ENCODE measurements around the gene G0S2.

G0S2 gene

GRCh38 chr1:209674957-209675564 lies at the start of gene G0S2:
TSS of gene G0S2 (plus strand) at chr1:209675412. CDS start at chr1:209675685, 273 bp downstream.
- DNase-seq (ENCODE audit: low read depth in 3 of 3, low spot score in 1 of 3): peak in 1 of 3 donors; percentile 6

- no peak for DNase-seq (ENCODE audit: low read depth in 3 of 3, low spot score in 1 of 3)
These were observed 49.4 kb upstream of the G0S2 start for GRCh38 chr1:209625791-209626285.

GRCh38 chr1:209626346-209627026 lies 48.7 kb upstream of the G0S2 start:
- DNase-seq (ENCODE audit: low read depth in 3 of 3, low spot score in 1 of 3): no peak

GRCh38 chr1:209627027-209627731 lies 48.0 kb upstream of the G0S2 start:
- no peak for DNase-seq (ENCODE audit: low read depth in 3 of 3, low spot score in 1 of 3)

GRCh38 chr1:209627732-209628196 lies 47.4 kb upstream of the G0S2 start:
- peak; percentile 30 to 85 (median 50) for DNase-seq (ENCODE audit: low read depth in 3 of 3, low spot score in 1 of 3)

- no peak for DNase-seq (ENCODE audit: low read depth in 3 of 3, low spot score in 1 of 3)
These were observed 46.5 kb upstream of the G0S2 start for GRCh38 chr1:209628618-209629299.

- DNase-seq (ENCODE audit: low read depth in 3 of 3, low spot score in 1 of 3): no peak
These were observed 45.4 kb upstream of the G0S2 start for GRCh38 chr1:209629621-209630382.

- no peak for DNase-seq (ENCODE audit: low read depth in 3 of 3, low spot score in 1 of 3)
These were observed 44.6 kb upstream of the G0S2 start for GRCh38 chr1:209630383-209631225.

- DNase-seq (ENCODE audit: low read depth in 3 of 3, low spot score in 1 of 3): no peak
These were observed 41.7 kb upstream of the G0S2 start for GRCh38 chr1:209633335-209633997.

GRCh38 chr1:209634005-209634737 lies 41.0 kb upstream of the G0S2 start:
- no peak for DNase-seq (ENCODE audit: low read depth in 3 of 3, low spot score in 1 of 3)

GRCh38 chr1:209635850-209636249 lies 39.4 kb upstream of the G0S2 start:
- DNase-seq (ENCODE audit: low read depth in 3 of 3, low spot score in 1 of 3): no peak

- no peak for DNase-seq (ENCODE audit: low read depth in 3 of 3, low spot score in 1 of 3)
These were observed 33.4 kb upstream of the G0S2 start for GRCh38 chr1:209641832-209642172.

- DNase-seq (ENCODE audit: low read depth in 3 of 3, low spot score in 1 of 3): no peak
These were observed 32.4 kb upstream of the G0S2 start for GRCh38 chr1:209642816-209643215.

- DNase-seq (ENCODE audit: low read depth in 3 of 3, low spot score in 1 of 3): no peak
These were observed 31.8 kb upstream of the G0S2 start for GRCh38 chr1:209643285-209644020.

GRCh38 chr1:209645574-209646452 lies 29.4 kb upstream of the G0S2 start:
- DNase-seq (ENCODE audit: low read depth in 3 of 3, low spot score in 1 of 3): no peak

GRCh38 chr1:209646558-209646957 lies 28.7 kb upstream of the G0S2 start:
- no peak for DNase-seq (ENCODE audit: low read depth in 3 of 3, low spot score in 1 of 3)

GRCh38 chr1:209647156-209647555 lies 28.1 kb upstream of the G0S2 start:
- DNase-seq (ENCODE audit: low read depth in 3 of 3, low spot score in 1 of 3): no peak
